ENCODE data around the gene CHCT1.
"Not testable (repeated sequence)": the region's sequence is repeated elsewhere in the genome, so short reads cannot be mapped to it uniquely, and the experiment has no call there.

DNA sequence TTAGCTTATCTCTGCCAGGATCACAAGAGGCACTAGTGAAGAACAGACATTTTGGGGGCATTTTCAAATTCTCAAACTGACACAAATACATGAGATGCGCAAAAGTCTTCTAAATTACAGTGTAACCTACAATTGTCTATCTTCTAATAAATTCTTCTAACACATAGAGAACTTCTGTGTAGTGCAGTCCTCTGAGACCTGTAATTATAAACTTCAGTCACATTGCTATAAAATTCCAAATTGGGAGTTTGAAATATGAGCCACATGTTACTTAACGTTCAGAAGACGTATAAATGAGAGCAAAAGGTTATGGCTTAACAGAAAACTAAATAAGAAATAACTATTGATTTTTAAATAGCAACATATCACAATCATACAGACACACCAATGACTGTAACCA is 42.8 kb upstream of the CHCT1 start:
- not testable (repeated sequence) for TF ChIP-seq POLR2A (IDR thresholded peaks at IDR 0.05; ENCODE audit: low read depth)
- TF ChIP-seq, protein P1, sequence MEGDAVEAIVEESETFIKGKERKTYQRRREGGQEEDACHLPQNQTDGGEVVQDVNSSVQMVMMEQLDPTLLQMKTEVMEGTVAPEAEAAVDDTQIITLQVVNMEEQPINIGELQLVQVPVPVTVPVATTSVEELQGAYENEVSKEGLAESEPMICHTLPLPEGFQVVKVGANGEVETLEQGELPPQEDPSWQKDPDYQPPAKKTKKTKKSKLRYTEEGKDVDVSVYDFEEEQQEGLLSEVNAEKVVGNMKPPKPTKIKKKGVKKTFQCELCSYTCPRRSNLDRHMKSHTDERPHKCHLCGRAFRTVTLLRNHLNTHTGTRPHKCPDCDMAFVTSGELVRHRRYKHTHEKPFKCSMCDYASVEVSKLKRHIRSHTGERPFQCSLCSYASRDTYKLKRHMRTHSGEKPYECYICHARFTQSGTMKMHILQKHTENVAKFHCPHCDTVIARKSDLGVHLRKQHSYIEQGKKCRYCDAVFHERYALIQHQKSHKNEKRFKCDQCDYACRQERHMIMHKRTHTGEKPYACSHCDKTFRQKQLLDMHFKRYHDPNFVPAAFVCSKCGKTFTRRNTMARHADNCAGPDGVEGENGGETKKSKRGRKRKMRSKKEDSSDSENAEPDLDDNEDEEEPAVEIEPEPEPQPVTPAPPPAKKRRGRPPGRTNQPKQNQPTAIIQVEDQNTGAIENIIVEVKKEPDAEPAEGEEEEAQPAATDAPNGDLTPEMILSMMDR (IDR thresholded peaks at IDR 0.05), result not testable (repeated sequence)

All from esophagus muscularis mucosa (tissue), 3 donors.